HEK293 (cell line): ENCODE data around the gene C22orf15.

Experiments used
- CTCF ChIA-PET: fragments of 350-600 bp; formaldehyde crosslinking; extraction: SDS; loops from one replicate; lab custom pipeline; 2021; ENCODE audit warnings: antibody characterized with exemption; lab: Yijun Ruan, JAX
- POLR2A ChIA-PET: fragments of 300-600 bp; formaldehyde crosslinking; extraction: SDS; loops from one replicate; lab custom pipeline; 2020; ENCODE audit warnings: antibody characterized with exemption, inconsistent platforms; lab: Yijun Ruan, JAX
- H3K27ac ChIP-seq: fragments of 200-500 bp; sonication (Bioruptor generic); 2 replicates; pipeline ENCODE4 v1.5.1; 2014; ENCODE audit warnings: low read depth, low read length, control low read depth, inconsistent platforms; ENCODE audit errors: extremely low read depth
- H3K36me3 ChIP-seq, 2 experiments: fragments of 200-500 bp in 1 of 2; sonication (Bioruptor generic) in 1 of 2; 1 replicate in 1 of 2; 2 replicates in 1 of 2; pipeline ENCODE4 v1.5.1; 2014 to 2017; ENCODE audit warnings: inconsistent platforms in 2 of 2, low read length in 2 of 2; ENCODE audit not compliant: control insufficient read depth in 2 of 2, insufficient read depth in 1 of 2
- H3K4me1 ChIP-seq: fragments of 200-500 bp; sonication (Bioruptor generic); 2 replicates; pipeline ENCODE4 v1.5.1; 2014; ENCODE audit warnings: mild to moderate bottlenecking, low read length, inconsistent platforms; ENCODE audit not compliant: control insufficient read depth, insufficient read depth
- H3K4me3 ChIP-seq: 2 replicates; pipeline ENCODE4 v1.5.1; 2011; ENCODE audit warnings: low read depth, mild to moderate bottlenecking, control low read depth, low read length, moderate library complexity
- H3K9me3 ChIP-seq: fragments of 200-500 bp; sonication (Bioruptor generic); 2 replicates; pipeline ENCODE4 v1.5.1; 2014; ENCODE audit warnings: low read depth, low read length, inconsistent platforms; ENCODE audit not compliant: control insufficient read depth, insufficient read depth
- BCL11A ChIP-seq: fragments of 450-650 bp; formaldehyde crosslinking; IDR thresholded peaks from 2 replicates; pipeline ENCODE4 v1.5.1; 2016; ENCODE audit warnings: low read depth, missing biosample characterization, missing genetic modification characterization
- BCL11B ChIP-seq: fragments of 450-650 bp; formaldehyde crosslinking; IDR thresholded peaks from 2 replicates; pipeline ENCODE4 v1.5.1; 2016; ENCODE audit warnings: low read depth, missing biosample characterization, missing genetic modification characterization
- GLIS1 ChIP-seq: fragments of 450-650 bp; formaldehyde crosslinking; IDR thresholded peaks from 2 replicates; pipeline ENCODE4 v1.5.1; 2016; ENCODE audit warnings: missing biosample characterization, missing genetic modification characterization
- GLIS2 ChIP-seq: fragments of 450-650 bp; formaldehyde crosslinking; IDR thresholded peaks from 2 replicates; pipeline ENCODE4 v1.5.1; 2016; ENCODE audit warnings: missing biosample characterization, missing genetic modification characterization
- KLF10 ChIP-seq: fragments of 450-650 bp; IDR thresholded peaks from 2 replicates; pipeline ENCODE4 v1.5.1; 2018; ENCODE audit warnings: missing biosample characterization, mild to moderate bottlenecking, missing genetic modification characterization
- PATZ1 ChIP-seq: fragments of 450-650 bp; formaldehyde crosslinking; IDR thresholded peaks from 2 replicates; pipeline ENCODE4 v1.5.1; 2016; ENCODE audit warnings: missing biosample characterization, missing genetic modification characterization
- SP3 ChIP-seq: fragments of 450-650 bp; formaldehyde crosslinking; IDR thresholded peaks from 2 replicates; pipeline ENCODE4 v1.5.1; 2016; ENCODE audit warnings: missing biosample characterization, missing genetic modification characterization
- ZBTB26 ChIP-seq: fragments of 450-650 bp; formaldehyde crosslinking; optimal IDR thresholded peaks from 2 replicates; pipeline ENCODE3; 2016; ENCODE audit warnings: missing biosample characterization, mild to moderate bottlenecking, missing genetic modification characterization
- ZIC2 ChIP-seq: fragments of 450-650 bp; formaldehyde crosslinking; IDR thresholded peaks from 2 replicates; pipeline ENCODE4 v1.5.1; 2016; ENCODE audit warnings: missing biosample characterization, missing genetic modification characterization
- ZNF274 ChIP-seq, 2 experiments: fragments of 200-500 bp in 1 of 2; fragments of 450-650 bp in 1 of 2; sonication (Bioruptor generic) in 1 of 2; formaldehyde crosslinking in 1 of 2; IDR thresholded peaks; 2 replicates each; pipeline versions ENCODE4 v1.5.1 to v1.6.1; 2014 to 2016; ENCODE audit warnings: borderline replicate concordance in 1 of 2, inconsistent platforms in 1 of 2, low read length in 1 of 2, missing biosample characterization in 1 of 2, missing genetic modification characterization in 1 of 2
- ZNF335 ChIP-seq: fragments of 450-650 bp; formaldehyde crosslinking; conservative IDR thresholded peaks from 2 replicates; pipeline ENCODE4 v1.5.1; 2016; ENCODE audit warnings: missing biosample characterization, missing genetic modification characterization
- ZNF394 ChIP-seq: fragments of 450-650 bp; formaldehyde crosslinking; IDR thresholded peaks from 2 replicates; pipeline ENCODE4 v1.5.1; 2016; ENCODE audit warnings: missing biosample characterization, missing genetic modification characterization, mild to moderate bottlenecking, moderate library complexity, borderline replicate concordance
- ZNF513 ChIP-seq: fragments of 450-650 bp; IDR thresholded peaks from 2 replicates; pipeline ENCODE4 v1.5.1; 2018; ENCODE audit warnings: missing biosample characterization, missing genetic modification characterization
- ZNF555 ChIP-seq: fragments of 450-650 bp; formaldehyde crosslinking; conservative IDR thresholded peaks from 2 replicates; pipeline ENCODE4 v1.5.1; 2017; ENCODE audit warnings: missing biosample characterization, mild to moderate bottlenecking, missing genetic modification characterization, inconsistent platforms
- ZNF561 ChIP-seq: fragments of 450-650 bp; IDR thresholded peaks from 2 replicates; pipeline ENCODE4 v1.5.1; 2018; ENCODE audit warnings: missing biosample characterization, missing genetic modification characterization, borderline replicate concordance
- ZNF600 ChIP-seq: fragments of 450-650 bp; formaldehyde crosslinking; IDR thresholded peaks from 2 replicates; pipeline ENCODE4 v1.5.1; 2016; ENCODE audit warnings: missing biosample characterization, missing genetic modification characterization
- ZNF621 ChIP-seq: fragments of 450-650 bp; formaldehyde crosslinking; IDR thresholded peaks from 2 replicates; pipeline ENCODE4 v1.5.1; 2017; ENCODE audit warnings: missing biosample characterization, missing genetic modification characterization
- ZNF626 ChIP-seq: fragments of 450-650 bp; sonication (Bioruptor Pico); formaldehyde crosslinking; IDR thresholded peaks from 2 replicates; pipeline ENCODE4 v1.5.1; 2018; ENCODE audit warnings: missing biosample characterization, missing genetic modification characterization, inconsistent platforms
- ZNF707 ChIP-seq: fragments of 450-650 bp; formaldehyde crosslinking; IDR thresholded peaks from 2 replicates; pipeline ENCODE4 v1.5.1; 2016; ENCODE audit warnings: missing biosample characterization, missing genetic modification characterization
- TF ChIP-seq, protein P1 (sequence below): fragments of 450-650 bp; formaldehyde crosslinking; IDR thresholded peaks from 2 replicates; pipeline ENCODE4 v1.5.1; 2016; ENCODE audit warnings: missing biosample characterization, missing genetic modification characterization

C22orf15 gene

DNA sequence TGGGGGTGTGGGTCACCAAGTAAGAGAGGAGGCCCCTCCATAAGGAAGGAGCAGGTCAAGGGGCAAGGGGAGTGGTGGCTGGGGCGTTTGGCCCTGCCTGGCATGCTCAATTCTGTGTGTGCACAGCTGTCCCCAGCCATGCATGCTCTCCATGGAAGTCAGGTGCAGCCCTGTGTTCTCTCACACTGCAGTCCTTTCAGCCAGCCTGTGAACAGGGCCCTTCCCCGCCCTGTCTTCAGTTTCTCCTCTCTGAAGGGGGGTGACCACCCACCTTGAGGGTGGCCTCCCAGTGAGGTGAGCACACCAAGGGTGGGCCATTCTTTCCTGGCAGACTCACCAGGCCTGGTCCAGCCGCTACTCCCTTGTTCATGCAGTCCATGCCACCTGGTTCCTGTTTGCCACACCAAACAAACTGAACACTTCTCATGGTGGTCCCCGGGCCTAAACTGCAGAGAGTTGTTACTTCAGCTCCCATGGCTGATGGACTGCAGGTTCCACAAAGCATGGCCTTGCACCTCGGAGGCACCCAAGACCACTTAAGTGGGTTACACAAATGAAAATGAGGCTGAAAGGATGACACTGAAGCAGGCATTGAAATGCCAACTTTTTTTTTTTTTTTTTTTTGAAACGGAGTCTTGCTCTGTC is 6.7 kb downstream of the C22orf15 start:
- H3K27ac ChIP-seq, result no peak overlapping the region
- POLR2A ChIA-PET, result interaction anchor here (0.7 to 1.7 kb wide), 3 partner anchors 19 to 88 kb away, joined by 3 to 18 read pairs (median 5); partner anchors contain the start of genes SLC2A11 and ZNF70
- H3K4me1 ChIP-seq, result peaks cover 3% of the 10 kb centered on the region
- no peak overlapping the region for H3K4me3 ChIP-seq
- peaks cover 0 to 16% of the 10 kb centered on the region in 2 experiments; a peak in 1 of 3 replicates for H3K36me3 ChIP-seq
- TF ChIP-seq ZNF621 (tag by site-specific recombination) (no peak), GLIS1 (tag by site-specific recombination) (peak; percentile 95), ZNF274 (IDR thresholded peaks at IDR 0.05; ENCODE audit: low read length) (no peak), ZNF274 (tag by site-specific recombination; IDR thresholded peaks at IDR 0.05; ENCODE audit: borderline replicate concordance) (no peak), ZIC2 (peak; percentile 50)
- H3K9me3 ChIP-seq, result no peaks in the 10 kb centered on the region
- CTCF ChIA-PET, result interaction anchor here (0.7 to 3.6 kb wide), 4 partner anchors 14 to 80 kb away, joined by 3 to 34 read pairs (median 4); partner anchors contain the start of gene VPREB3

DNA sequence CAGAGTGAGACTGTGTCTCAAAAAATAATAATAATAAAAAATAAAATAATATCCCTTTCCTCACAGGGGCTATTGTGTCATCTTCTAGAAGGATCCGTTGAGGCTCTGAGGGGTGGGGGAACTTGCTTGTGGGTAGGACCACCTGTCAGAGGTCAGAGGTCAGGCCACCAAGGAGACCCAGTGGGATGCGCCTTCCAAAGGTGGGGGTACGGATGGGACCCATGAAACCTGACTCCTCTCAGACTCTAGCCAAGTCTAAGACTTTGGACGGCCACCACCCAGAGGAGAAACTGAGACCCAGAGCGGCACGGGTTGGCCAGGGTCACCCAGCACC is 9.5 kb downstream of the C22orf15 start:
- H3K4me1 ChIP-seq, result peaks cover 3% of the 10 kb centered on the region
- POLR2A ChIA-PET, result interaction anchor here (1.0 kb wide), 1 partner anchor 74 kb away, joined by 3 read pairs; no protein-coding TSS in a partner anchor
- no peak overlapping the region; the same call in 1 of the 2 replicates for H3K4me3 ChIP-seq
- no peak for TF ChIP-seq GLIS2 (tag by site-specific recombination)
- 0 out of 2 replicates have a peak, but pooled peaks have one; percentile 47 for TF ChIP-seq BCL11A (tag by site-specific recombination)
- 0 out of 2 replicates have a peak, but pooled peaks have one; percentile 21 for TF ChIP-seq ZNF335 (tag by site-specific recombination)
- TF ChIP-seq BCL11B (tag by site-specific recombination), result 0 out of 2 replicates have a peak, but pooled peaks have one; percentile 75
- TF ChIP-seq, protein P1, sequence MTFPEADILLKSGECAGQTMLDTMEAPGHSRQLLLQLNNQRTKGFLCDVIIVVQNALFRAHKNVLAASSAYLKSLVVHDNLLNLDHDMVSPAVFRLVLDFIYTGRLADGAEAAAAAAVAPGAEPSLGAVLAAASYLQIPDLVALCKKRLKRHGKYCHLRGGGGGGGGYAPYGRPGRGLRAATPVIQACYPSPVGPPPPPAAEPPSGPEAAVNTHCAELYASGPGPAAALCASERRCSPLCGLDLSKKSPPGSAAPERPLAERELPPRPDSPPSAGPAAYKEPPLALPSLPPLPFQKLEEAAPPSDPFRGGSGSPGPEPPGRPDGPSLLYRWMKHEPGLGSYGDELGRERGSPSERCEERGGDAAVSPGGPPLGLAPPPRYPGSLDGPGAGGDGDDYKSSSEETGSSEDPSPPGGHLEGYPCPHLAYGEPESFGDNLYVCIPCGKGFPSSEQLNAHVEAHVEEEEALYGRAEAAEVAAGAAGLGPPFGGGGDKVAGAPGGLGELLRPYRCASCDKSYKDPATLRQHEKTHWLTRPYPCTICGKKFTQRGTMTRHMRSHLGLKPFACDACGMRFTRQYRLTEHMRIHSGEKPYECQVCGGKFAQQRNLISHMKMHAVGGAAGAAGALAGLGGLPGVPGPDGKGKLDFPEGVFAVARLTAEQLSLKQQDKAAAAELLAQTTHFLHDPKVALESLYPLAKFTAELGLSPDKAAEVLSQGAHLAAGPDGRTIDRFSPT (tag by site-specific recombination), result peak; percentile 60; the same call in 1 of the 2 replicates
- TF ChIP-seq ZNF600 (tag by site-specific recombination), result no peak
- no peak; the same call in 1 of the 2 replicates for TF ChIP-seq SP3
- no peak for TF ChIP-seq ZNF513 (tag by site-specific recombination)
- TF ChIP-seq GLIS1 (tag by site-specific recombination), result peak; percentile 46; the same call in 1 of the 2 replicates
- TF ChIP-seq ZNF555 (tag by site-specific recombination), result no peak
- H3K27ac ChIP-seq, result no peak overlapping the region
- no peaks in the 10 kb centered on the region for H3K9me3 ChIP-seq
- H3K36me3 ChIP-seq, result no peaks in the 10 kb centered on the region
- CTCF ChIA-PET, result interaction anchor here (0.9 to 2.0 kb wide), 4 partner anchors 74 to 122 kb away, joined by 3 to 8 read pairs (median 6); partner anchors contain the start of gene MIF

DNA sequence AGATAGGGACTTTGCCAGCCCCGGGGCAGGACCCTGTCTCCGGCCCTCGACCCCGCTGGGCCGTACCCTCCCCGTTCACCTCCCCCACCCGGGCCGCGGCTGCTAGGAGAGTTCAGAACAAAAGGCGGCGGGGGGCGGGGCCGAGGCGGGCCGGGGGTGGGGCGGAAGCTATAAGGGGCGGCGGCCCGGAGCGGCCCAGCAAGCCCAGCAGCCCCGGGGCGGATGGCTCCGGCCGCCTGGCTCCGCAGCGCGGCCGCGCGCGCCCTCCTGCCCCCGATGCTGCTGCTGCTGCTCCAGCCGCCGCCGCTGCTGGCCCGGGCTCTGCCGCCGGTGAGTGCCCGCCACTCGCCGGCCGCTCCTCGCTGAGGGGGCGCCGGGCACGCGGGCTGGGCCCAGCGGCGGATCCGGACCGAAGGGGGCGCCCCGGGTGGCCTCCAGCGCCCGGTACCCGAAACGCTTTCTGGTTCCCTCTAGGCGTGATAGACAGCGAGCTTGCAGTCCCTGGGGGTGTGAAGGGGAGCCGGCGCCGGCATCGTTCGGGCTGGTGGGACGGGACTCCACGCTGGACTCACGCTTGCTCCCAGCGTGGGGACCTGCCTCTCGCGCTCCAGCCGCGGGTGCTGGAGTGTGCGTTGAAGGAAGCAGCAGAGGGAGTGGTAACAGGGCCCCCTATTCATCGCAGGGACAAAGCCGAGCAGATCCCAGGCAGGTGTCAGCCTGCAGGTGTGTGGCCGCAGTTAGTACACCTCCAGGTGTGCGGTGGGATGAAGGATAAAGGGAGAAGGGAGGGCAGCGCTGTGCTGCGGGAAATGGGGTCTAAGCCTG is 10.1 kb downstream of the C22orf15 start, which contains the start of gene MMP11:
Gene MMP11 (plus strand): TSS at position 201 of the 825 bp plus-strand sequence. CDS start 22 bp downstream, at position 223.
- POLR2A ChIA-PET, result interaction anchor here (1.0 kb wide), 1 partner anchor 73 kb away, joined by 3 read pairs; no protein-coding TSS in a partner anchor
- TF ChIP-seq KLF10 (0 out of 2 replicates have a peak, but pooled peaks have one; percentile 52), ZNF335 (tag by site-specific recombination) (0 out of 2 replicates have a peak, but pooled peaks have one; percentile 6), ZNF561 (no peak), ZNF394 (tag by site-specific recombination) (no peak), ZNF707 (tag by site-specific recombination) (no peak), SP3 (peak; percentile 30; the same call in 1 of the 2 replicates), ZNF626 (tag by site-specific recombination) (no peak), ZBTB26 (peak; percentile 17), PATZ1 (tag by site-specific recombination) (0 out of 2 replicates have a peak, but pooled peaks have one; percentile 29)

More for the DNA sequence above, 10.1 kb downstream of the C22orf15 start, which contains the start of gene MMP11:
- CTCF ChIA-PET, result interaction anchor here (0.9 to 2.0 kb wide), 3 partner anchors 77 to 122 kb away, joined by 3 to 8 read pairs (median 5); partner anchors contain the start of gene MIF
- Histone ChIP-seq H3K27ac (no peak within 1 kb of the TSS; the same call in 1 of the 2 replicates), H3K9me3 (no peaks in the 10 kb centered on the region), H3K4me1 (peaks cover 3% of the 10 kb centered on the region), H3K4me3 (no peak within 1 kb of the TSS; the same call in 1 of the 2 replicates), H3K36me3 (no peaks in the 10 kb centered on the region)
